ENCODE results near the gene ACSM4.
"Not testable (repeated sequence)": the region's sequence is repeated elsewhere in the genome, so short reads cannot be mapped to it uniquely, and the experiment has no call there.

Gene ACSM4

GRCh38 chr12:7304456-7304855 lies 584 bp downstream of the ACSM4 start:
- TF ChIP-seq, protein P1, sequence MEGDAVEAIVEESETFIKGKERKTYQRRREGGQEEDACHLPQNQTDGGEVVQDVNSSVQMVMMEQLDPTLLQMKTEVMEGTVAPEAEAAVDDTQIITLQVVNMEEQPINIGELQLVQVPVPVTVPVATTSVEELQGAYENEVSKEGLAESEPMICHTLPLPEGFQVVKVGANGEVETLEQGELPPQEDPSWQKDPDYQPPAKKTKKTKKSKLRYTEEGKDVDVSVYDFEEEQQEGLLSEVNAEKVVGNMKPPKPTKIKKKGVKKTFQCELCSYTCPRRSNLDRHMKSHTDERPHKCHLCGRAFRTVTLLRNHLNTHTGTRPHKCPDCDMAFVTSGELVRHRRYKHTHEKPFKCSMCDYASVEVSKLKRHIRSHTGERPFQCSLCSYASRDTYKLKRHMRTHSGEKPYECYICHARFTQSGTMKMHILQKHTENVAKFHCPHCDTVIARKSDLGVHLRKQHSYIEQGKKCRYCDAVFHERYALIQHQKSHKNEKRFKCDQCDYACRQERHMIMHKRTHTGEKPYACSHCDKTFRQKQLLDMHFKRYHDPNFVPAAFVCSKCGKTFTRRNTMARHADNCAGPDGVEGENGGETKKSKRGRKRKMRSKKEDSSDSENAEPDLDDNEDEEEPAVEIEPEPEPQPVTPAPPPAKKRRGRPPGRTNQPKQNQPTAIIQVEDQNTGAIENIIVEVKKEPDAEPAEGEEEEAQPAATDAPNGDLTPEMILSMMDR (IDR thresholded peaks at IDR 0.05; ENCODE audit: low read depth, low read length): no peak
- H3K4me3 ChIP-seq (ENCODE audit: low read depth, low read length): no peak overlapping the region

- TF ChIP-seq, protein P1 (IDR thresholded peaks at IDR 0.05; ENCODE audit: low read depth, low read length): no peak
- H3K4me3 ChIP-seq (ENCODE audit: low read depth, low read length): no peak overlapping the region
Measured at GRCh38 chr12:7310070-7310469, 6.2 kb downstream of the ACSM4 start.

DNA sequence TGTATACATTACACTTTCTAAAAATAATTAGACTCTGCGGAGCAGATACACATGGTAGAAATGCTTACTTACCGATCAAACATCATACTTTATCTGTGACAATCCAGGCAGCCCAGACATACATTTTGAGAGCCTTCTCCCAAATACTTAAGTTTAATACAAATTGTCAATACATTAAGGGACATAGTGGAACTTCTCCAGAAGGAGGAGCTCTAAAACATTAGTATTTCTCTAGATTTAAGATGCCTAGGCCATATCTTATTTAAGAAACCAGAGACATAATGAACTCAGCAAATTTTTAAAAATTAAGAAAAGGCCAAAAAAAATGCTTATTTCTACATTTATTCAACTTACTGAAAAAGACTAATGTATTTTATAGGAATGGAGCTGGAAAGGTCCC lies 16.1 kb downstream of the ACSM4 start:
- TF ChIP-seq, protein P1 (IDR thresholded peaks at IDR 0.05; ENCODE audit: low read depth, low read length): no peak
- H3K4me3 ChIP-seq (ENCODE audit: low read depth, low read length): no peak overlapping the region

DNA sequence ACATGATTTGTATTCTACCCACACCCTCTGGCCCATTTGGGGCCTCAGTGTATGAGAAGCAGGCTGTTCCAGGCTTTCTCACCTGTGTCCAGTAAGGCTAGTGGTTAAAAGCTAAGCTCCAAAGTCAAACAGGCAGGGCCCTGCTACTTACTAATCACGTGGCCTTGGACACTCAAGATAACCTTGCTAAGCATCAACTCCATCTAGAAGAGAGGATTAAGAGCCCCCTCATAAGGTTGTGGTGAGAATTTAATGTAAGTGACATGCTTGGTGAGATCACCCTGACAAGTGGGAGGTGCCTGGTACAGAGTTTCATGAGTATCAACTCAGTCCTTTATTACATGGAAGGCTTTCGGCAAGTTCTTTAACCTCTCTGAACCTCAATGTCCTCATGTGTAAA lies 17.8 kb downstream of the ACSM4 start:
- H3K4me3 ChIP-seq (ENCODE audit: low read depth, low read length): no peak overlapping the region
- TF ChIP-seq, protein P1 (IDR thresholded peaks at IDR 0.05; ENCODE audit: low read depth, low read length): no peak

GRCh38 chr12:7322599-7322998 lies 18.7 kb downstream of the ACSM4 start:
- H3K4me3 ChIP-seq (ENCODE audit: low read depth, low read length): no peak overlapping the region
- TF ChIP-seq, protein P1 (IDR thresholded peaks at IDR 0.05; ENCODE audit: low read depth, low read length): no peak

DNA sequence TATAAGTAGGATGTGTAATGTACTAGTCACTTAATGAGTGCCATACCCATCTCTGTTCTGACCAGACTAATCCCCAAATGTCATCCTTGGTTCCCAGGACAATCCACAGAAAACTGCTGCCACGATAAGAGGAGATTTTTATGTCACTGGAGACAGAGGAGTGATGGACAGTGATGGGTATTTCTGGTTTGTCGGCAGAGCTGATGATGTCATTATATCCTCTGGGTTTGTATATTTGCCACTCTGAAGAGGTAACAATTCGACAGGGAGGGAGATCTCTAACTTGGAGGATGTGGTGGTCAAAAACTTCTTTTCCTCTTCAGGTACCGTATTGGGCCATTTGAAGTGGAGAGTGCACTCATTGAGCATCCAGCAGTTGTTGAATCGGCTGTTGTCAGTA lies 20.3 kb downstream of the ACSM4 start:
- H3K4me3 ChIP-seq (ENCODE audit: low read depth, low read length): no peak overlapping the region
- TF ChIP-seq, protein P1 (IDR thresholded peaks at IDR 0.05; ENCODE audit: low read depth, low read length): no peak

DNA sequence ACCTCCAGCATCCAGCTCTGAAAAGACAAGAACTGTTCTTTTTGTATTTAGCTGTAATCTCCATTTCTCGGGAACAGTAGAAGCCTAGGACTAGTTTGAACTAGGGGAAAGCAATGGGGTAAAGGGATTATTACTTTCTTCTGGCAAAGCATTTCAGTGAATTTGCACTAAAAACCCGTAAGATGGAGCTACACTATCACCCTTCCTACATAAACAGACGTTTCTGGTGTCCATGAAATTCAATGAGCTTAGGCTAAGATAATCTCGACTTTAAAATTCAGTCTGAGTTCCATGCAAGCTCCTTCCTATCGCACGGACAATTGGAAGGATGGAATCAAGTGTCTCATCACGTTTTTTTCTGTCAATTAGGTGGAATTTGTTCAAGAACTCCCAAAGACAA lies 24.0 kb downstream of the ACSM4 start:
- H3K4me3 ChIP-seq (ENCODE audit: low read depth, low read length): no peak overlapping the region
- TF ChIP-seq, protein P1 (IDR thresholded peaks at IDR 0.05; ENCODE audit: low read depth, low read length): no peak

DNA sequence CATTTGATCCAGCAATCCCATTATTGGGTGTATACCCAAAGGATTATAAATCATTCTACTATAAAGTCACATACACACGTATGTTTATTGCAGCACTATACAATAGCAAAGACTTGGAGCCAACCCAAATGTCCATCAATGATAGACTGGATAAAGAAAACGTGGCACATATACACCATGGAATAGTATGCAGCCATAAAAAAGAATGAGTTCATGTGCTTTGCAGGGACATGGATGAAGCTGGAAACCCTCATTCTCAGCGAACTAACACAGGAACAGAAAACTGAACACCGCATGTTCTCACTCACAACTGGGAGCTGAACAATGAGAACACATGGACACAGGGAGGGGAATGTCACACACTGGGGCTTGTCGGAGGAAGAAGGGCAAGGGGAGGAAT lies 33.9 kb downstream of the ACSM4 start:
- not testable (repeated sequence) for H3K4me3 ChIP-seq (ENCODE audit: low read depth, low read length)
